ENCODE measurements around the gene AEBP1.

GRCh38 chr7:44079331-44080021 lies 24.7 kb upstream of the AEBP1 start:
- TF ChIP-seq CTCF (IDR thresholded peaks at IDR 0.05) (no peak), EP300 (IDR thresholded peaks at IDR 0.05) (no peak), POLR2AphosphoS5 (IDR thresholded peaks at IDR 0.05) (no peak)

Data from esophagus muscularis mucosa (tissue), 4 donors.